ENCODE data around the gene PARM1.

PARM1 gene

GRCh38 chr4:75005727-75006126 is 72.8 kb downstream of the PARM1 start:
- H3K36me3 ChIP-seq (ENCODE audit: control insufficient read depth in 2 of 2, insufficient read depth in 1 of 2, low read length in 2 of 2): no peaks in the 10 kb centered on the region
- no peak overlapping the region for H3K27ac ChIP-seq (ENCODE audit: extremely low read depth, low read depth, low read length)
- no peak overlapping the region for H3K4me3 ChIP-seq (ENCODE audit: low read depth, low read length)
- ChIA-PET POLR2A (no interaction called here), CTCF (no interaction called here)
- no peaks in the 10 kb centered on the region for H3K9me3 ChIP-seq (ENCODE audit: control insufficient read depth, insufficient read depth, low read depth, low read length)
- H3K4me1 ChIP-seq (ENCODE audit: control insufficient read depth, insufficient read depth, low read length): no peaks in the 10 kb centered on the region
- TF ChIP-seq KLF8 (tag by site-specific recombination; IDR thresholded peaks at IDR 0.05) (no peak), ZNF837 (tag by site-specific recombination; IDR thresholded peaks at IDR 0.05) (no peak), REST (tag by site-specific recombination; IDR thresholded peaks at IDR 0.05) (no peak), OSR2 (tag by site-specific recombination; IDR thresholded peaks at IDR 0.05) (no peak), ZNF677 (tag by site-specific recombination; IDR thresholded peaks at IDR 0.05) (no peak), ZNF639 (tag by site-specific recombination; IDR thresholded peaks at IDR 0.05) (no peak), BCL6B (tag by site-specific recombination; IDR thresholded peaks at IDR 0.05) (no peak)

- H3K27ac ChIP-seq (ENCODE audit: extremely low read depth, low read depth, low read length): no peak overlapping the region
- H3K9me3 ChIP-seq (ENCODE audit: control insufficient read depth, insufficient read depth, low read depth, low read length): no peaks in the 10 kb centered on the region
- H3K4me3 ChIP-seq (ENCODE audit: low read depth, low read length): no peak overlapping the region
- no peaks in the 10 kb centered on the region for H3K4me1 ChIP-seq (ENCODE audit: control insufficient read depth, insufficient read depth, low read length)
- ChIA-PET POLR2A (no interaction called here), CTCF (no interaction called here)
- TF ChIP-seq ZNF140 (tag by site-specific recombination; IDR thresholded peaks at IDR 0.05) (no peak), ZNF223 (tag by site-specific recombination; IDR thresholded peaks at IDR 0.05) (no peak), KLF10 (tag by site-specific recombination; IDR thresholded peaks at IDR 0.05) (no peak)
- peaks cover 0 to 6% of the 10 kb centered on the region in 2 experiments; a peak in 1 of 3 replicates for H3K36me3 ChIP-seq (ENCODE audit: control insufficient read depth in 2 of 2, insufficient read depth in 1 of 2, low read length in 2 of 2)
Observed at GRCh38 chr4:75007891-75008290, 75.0 kb downstream of the PARM1 start.

- POLR2A ChIA-PET: no interaction called here
- Histone ChIP-seq H3K9me3 (ENCODE audit: control insufficient read depth, insufficient read depth, low read depth, low read length) (no peaks in the 10 kb centered on the region), H3K4me1 (ENCODE audit: control insufficient read depth, insufficient read depth, low read length) (no peaks in the 10 kb centered on the region), H3K27ac (ENCODE audit: extremely low read depth, low read depth, low read length) (no peak overlapping the region), H3K4me3 (ENCODE audit: low read depth, low read length) (no peak overlapping the region), H3K36me3 (ENCODE audit: control insufficient read depth in 2 of 2, insufficient read depth in 1 of 2, low read length in 2 of 2) (peaks cover 0 to 12% of the 10 kb centered on the region in 2 experiments; a peak in 1 of 3 replicates)
- CTCF ChIA-PET: no interaction called here
- no peak for TF ChIP-seq ZNF777 (tag by site-specific recombination; IDR thresholded peaks at IDR 0.05; ENCODE audit: borderline replicate concordance)
- TF ChIP-seq ZNF18 (tag by site-specific recombination; IDR thresholded peaks at IDR 0.05): no peak
- TF ChIP-seq ZFHX2 (tag by site-specific recombination; conservative IDR thresholded peaks at IDR 0.05): no peak
- TF ChIP-seq ZNF341 (tag by site-specific recombination; IDR thresholded peaks at IDR 0.05; ENCODE audit: low read depth): no peak
- TF ChIP-seq ZBTB20 (tag by site-specific recombination; IDR thresholded peaks at IDR 0.05): no peak
- no peak for TF ChIP-seq ZNF184 (tag by site-specific recombination; IDR thresholded peaks at IDR 0.05)
- TF ChIP-seq ZIC2 (tag by site-specific recombination; IDR thresholded peaks at IDR 0.05): no peak
- TF ChIP-seq ZNF510 (tag by site-specific recombination; IDR thresholded peaks at IDR 0.05; ENCODE audit: insufficient replicate concordance): no peak
- TF ChIP-seq ZNF248 (tag by site-specific recombination; IDR thresholded peaks at IDR 0.05): no peak
- no peak for TF ChIP-seq YY2 (tag by site-specific recombination; IDR thresholded peaks at IDR 0.05)
- TF ChIP-seq FEZF1 (tag by site-specific recombination; IDR thresholded peaks at IDR 0.05): no peak
- TF ChIP-seq MZF1 (tag by site-specific recombination; IDR thresholded peaks at IDR 0.05; ENCODE audit: borderline replicate concordance): no peak
- no peak for TF ChIP-seq ZNF549 (tag by site-specific recombination; IDR thresholded peaks at IDR 0.05)
- TF ChIP-seq ZBTB8A (tag by site-specific recombination; IDR thresholded peaks at IDR 0.05): no peak
- TF ChIP-seq ZNF521 (tag by site-specific recombination; IDR thresholded peaks at IDR 0.05): no peak
Observed at GRCh38 chr4:75009138-75009537, 76.2 kb downstream of the PARM1 start.
